GM12865 (cell line): ENCODE measurements around the gene KAT7.

Experiments
- DNase-seq: peaks from one replicate; pipeline ENCODE4 v3.0.0; 2010; ENCODE audit warnings: low read depth
- H3K4me3 ChIP-seq: 2 replicates; pipeline ENCODE4 v1.5.1; 2011; ENCODE audit warnings: mild to moderate bottlenecking, low read depth, low read length, control low read depth
- TF ChIP-seq, protein P1 (sequence below): IDR thresholded peaks from 2 replicates; pipeline ENCODE4 v1.5.1; 2011; ENCODE audit warnings: low read length, control low read depth, low read depth, inconsistent platforms; ENCODE audit not compliant: insufficient read depth; ENCODE audit errors: missing control alignments

Gene KAT7

GRCh38 chr17:49870298-49870697, 81.8 kb downstream of the KAT7 start:
- DNase-seq = no peak
- TF ChIP-seq, protein P1, sequence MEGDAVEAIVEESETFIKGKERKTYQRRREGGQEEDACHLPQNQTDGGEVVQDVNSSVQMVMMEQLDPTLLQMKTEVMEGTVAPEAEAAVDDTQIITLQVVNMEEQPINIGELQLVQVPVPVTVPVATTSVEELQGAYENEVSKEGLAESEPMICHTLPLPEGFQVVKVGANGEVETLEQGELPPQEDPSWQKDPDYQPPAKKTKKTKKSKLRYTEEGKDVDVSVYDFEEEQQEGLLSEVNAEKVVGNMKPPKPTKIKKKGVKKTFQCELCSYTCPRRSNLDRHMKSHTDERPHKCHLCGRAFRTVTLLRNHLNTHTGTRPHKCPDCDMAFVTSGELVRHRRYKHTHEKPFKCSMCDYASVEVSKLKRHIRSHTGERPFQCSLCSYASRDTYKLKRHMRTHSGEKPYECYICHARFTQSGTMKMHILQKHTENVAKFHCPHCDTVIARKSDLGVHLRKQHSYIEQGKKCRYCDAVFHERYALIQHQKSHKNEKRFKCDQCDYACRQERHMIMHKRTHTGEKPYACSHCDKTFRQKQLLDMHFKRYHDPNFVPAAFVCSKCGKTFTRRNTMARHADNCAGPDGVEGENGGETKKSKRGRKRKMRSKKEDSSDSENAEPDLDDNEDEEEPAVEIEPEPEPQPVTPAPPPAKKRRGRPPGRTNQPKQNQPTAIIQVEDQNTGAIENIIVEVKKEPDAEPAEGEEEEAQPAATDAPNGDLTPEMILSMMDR = no peak
- H3K4me3 ChIP-seq = no peak overlapping the region

GRCh38 chr17:49871211-49871610, 82.7 kb downstream of the KAT7 start:
- DNase-seq = no peak
- TF ChIP-seq, protein P1 = no peak
- H3K4me3 ChIP-seq = no peak overlapping the region

DNA sequence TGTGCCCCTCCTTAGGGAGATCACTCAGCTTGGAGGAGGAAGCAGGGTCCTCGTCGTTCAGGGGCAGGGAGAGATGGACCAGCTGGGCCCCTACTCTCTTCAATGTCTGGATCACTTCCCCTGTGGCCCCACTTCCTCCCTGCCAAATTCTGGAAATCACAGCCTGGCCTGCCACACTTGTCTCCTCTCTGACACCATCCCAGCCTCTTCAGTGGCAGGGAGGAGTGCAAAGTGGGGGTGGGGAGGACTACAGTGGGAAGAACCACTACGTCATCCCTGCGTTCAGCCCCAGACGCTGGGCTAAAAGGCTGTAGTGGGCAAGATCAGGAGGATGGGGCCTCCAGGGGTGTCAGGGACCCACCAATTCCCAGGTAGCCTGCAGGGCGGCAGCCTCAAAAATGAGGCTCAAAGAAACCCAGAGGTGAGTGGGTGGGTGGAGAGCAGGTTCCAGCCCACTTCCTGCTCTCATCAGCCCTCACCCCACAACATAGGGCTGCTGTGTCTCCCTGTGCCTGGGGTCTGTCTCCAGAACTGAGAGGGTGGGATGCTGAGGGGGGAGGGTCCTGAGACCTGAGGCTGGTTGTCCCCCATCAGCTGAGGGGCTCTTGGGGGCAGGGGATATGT, 84.4 kb downstream of the KAT7 start:
- TF ChIP-seq, protein P1 = no peak
- no peak overlapping the region for H3K4me3 ChIP-seq
- no peak for DNase-seq

DNA sequence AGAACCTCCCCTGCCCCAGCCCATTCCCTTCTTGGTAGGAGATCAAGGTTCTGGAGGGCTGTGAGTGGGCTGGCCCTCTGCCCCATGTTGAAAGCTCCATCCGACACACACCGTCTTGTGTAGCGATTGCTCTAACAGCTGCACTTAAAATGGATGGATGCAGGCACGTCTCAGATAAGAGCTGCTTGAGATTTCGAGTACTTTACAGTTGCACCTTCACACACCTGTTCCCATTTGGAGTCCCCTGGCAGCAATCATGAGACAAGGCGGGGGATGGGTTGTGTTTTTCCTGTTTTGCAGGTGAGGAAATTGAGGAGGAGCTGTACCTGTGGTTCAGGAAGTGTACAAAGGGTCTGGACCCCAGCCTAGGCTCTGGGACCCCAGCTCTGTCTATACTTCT, 85.0 kb downstream of the KAT7 start:
- H3K4me3 ChIP-seq = no peak overlapping the region
- no peak for DNase-seq
- TF ChIP-seq, protein P1 = no peak

DNA sequence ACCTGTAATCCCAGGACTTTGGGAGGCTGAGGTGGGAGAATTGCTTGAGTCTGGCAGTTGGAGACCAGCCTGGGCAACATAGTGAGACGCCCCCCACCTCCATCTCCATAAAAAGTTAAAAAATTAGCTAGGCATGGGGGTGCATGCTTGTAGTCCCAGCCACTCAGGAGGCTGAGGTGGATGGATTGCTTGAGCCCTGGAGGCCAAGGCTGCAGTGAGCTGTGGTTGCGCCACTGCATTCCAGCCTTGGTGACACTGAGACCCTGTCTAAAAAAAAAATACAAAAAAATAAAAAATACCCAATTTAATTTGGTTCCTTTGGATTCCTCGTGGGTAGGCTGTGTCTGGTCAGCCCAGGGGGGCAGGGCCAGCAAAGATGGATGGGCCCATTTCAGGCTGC, 85.4 kb downstream of the KAT7 start:
- no peak overlapping the region for H3K4me3 ChIP-seq
- TF ChIP-seq, protein P1 = no peak
- no peak for DNase-seq

GRCh38 chr17:49874911-49875310, 86.4 kb downstream of the KAT7 start:
- no peak for DNase-seq
- TF ChIP-seq, protein P1 = no peak
- H3K4me3 ChIP-seq = no peak overlapping the region

- TF ChIP-seq, protein P1 = no peak
These were observed 87.2 kb downstream of the KAT7 start for GRCh38 chr17:49875685-49876084.

More at GRCh38 chr17:49875685-49876084, 87.2 kb downstream of the KAT7 start:
- no peak overlapping the region for H3K4me3 ChIP-seq
- no peak for DNase-seq
